GM12878 (cell line): Measurements from ENCODE around the gene CACNA1S. TPM values are rescaled to one million over a fixed set of nuclear protein-coding genes. Genes with fewer than 3 reads are reported as not detected.

Experiments used
- ATAC-seq: fragments of 200-7000 bp; cut with Tn5 transposase; 3 replicates; pipeline ENCODE4 v1.9.1; 2020; ENCODE audit warnings: mild to moderate bottlenecking, moderate library complexity
- BruUV-seq: library from RNA; stranded (reverse); fragments of 400-500 nt; replicated peaks from 2 replicates; lab custom pipeline; 2021; lab: Mats Ljungman, UMichigan
- CTCF ChIA-PET: fragments of 300-600 bp; sonication (Branson Sonifier 250); formaldehyde crosslinking; extraction: SDS; loops from one replicate; lab custom pipeline; 2021; ENCODE audit warnings: inconsistent platforms; lab: Yijun Ruan, JAX
- POLR2A ChIA-PET: fragments of 350-600 bp; formaldehyde crosslinking; extraction: SDS; loops from one replicate; lab custom pipeline; 2021; ENCODE audit warnings: inconsistent platforms; lab: Charles Lee
- RAD21 ChIA-PET: fragments of 300-600 bp; sonication (Branson Sonifier 250); formaldehyde crosslinking; loops from one replicate; lab custom pipeline; 2023; ENCODE audit warnings: antibody characterized with exemption; ENCODE audit not compliant: unreplicated experiment; lab: Charles Lee
- SMC1A ChIA-PET: fragments of 300-600 bp; sonication (Branson Sonifier 250); formaldehyde crosslinking; loops from one replicate; lab custom pipeline; 2023; ENCODE audit not compliant: unreplicated experiment, uncharacterized antibody; lab: Charles Lee
- DNase-seq: peaks from one replicate; pipeline ENCODE4 v3.0.0-alpha.2; 2011; ENCODE audit warnings: low read depth, low spot score
- FAIRE-seq: peaks from 3 replicates; lab custom pipeline; 2011; peaks lifted over from hg19 to GRCh38; lab: Jason Lieb, UNC
- H2AFZ ChIP-seq: 2 replicates; pipeline ENCODE4 v1.6.0; 2011; ENCODE audit warnings: low read depth, low read length, control low read depth; ENCODE audit not compliant: control insufficient read depth
- H3K27ac ChIP-seq: 2 replicates; pipeline ENCODE4 v1.5.1; 2011; ENCODE audit warnings: control low read depth; ENCODE audit not compliant: control insufficient read depth, insufficient read depth
- H3K27me3 ChIP-seq, 2 experiments: replicated peaks in 1 of 2; 2 replicates each; pipeline versions ENCODE4 v1.6.0 to v1.6.1; 2011; ENCODE audit warnings: low read length in 1 of 2; ENCODE audit not compliant: control insufficient read depth in 2 of 2, insufficient read depth in 2 of 2
- H3K36me3 ChIP-seq, 2 experiments: 2 replicates each; pipeline ENCODE4 v1.5.1; 2011; ENCODE audit warnings: low read length in 1 of 2; ENCODE audit not compliant: control insufficient read depth in 2 of 2, insufficient read depth in 2 of 2
- H3K4me1 ChIP-seq: 2 replicates; pipeline ENCODE4 v1.6.1; 2011; ENCODE audit warnings: mild to moderate bottlenecking, low read length, moderate library complexity, mixed read lengths; ENCODE audit not compliant: control insufficient read depth, insufficient read depth
- H3K4me2 ChIP-seq: 2 replicates; pipeline ENCODE4 v1.6.0; 2011; ENCODE audit warnings: control low read depth; ENCODE audit not compliant: control insufficient read depth, insufficient read depth
- H3K4me3 ChIP-seq: fragments of 200-600 bp; sonication (generic); 2 replicates; pipeline ENCODE4 v1.5.1; 2016
- H3K79me2 ChIP-seq: 2 replicates; pipeline ENCODE4 v1.6.0; 2011; ENCODE audit warnings: low read length; ENCODE audit not compliant: control insufficient read depth, insufficient read depth
- H3K9ac ChIP-seq: 2 replicates; pipeline ENCODE4 v1.8.0; 2011; ENCODE audit warnings: low read length, control low read depth, mixed read lengths; ENCODE audit not compliant: control insufficient read depth, insufficient read depth
- H3K9me3 ChIP-seq: replicated peaks from 3 replicates; pipeline ENCODE4 v1.5.1; 2011; ENCODE audit warnings: mild to moderate bottlenecking, low read length; ENCODE audit not compliant: control insufficient read depth, insufficient read depth
- H4K20me1 ChIP-seq: 2 replicates; pipeline ENCODE4 v1.6.0; 2011; ENCODE audit not compliant: control insufficient read depth, insufficient read depth
- ATF7 ChIP-seq: fragments of 450-650 bp; IDR thresholded peaks from 2 replicates; pipeline ENCODE4 v1.6.1; 2016; ENCODE audit warnings: low read depth, mild to moderate bottlenecking
- FOS ChIP-seq: IDR thresholded peaks from 3 replicates; pipeline ENCODE4 v1.6.1; 2011; ENCODE audit warnings: borderline replicate concordance; ENCODE audit not compliant: insufficient read length; ENCODE audit errors: extremely low read depth
- FOXK2 ChIP-seq: fragments of 450-650 bp; IDR thresholded peaks from 2 replicates; pipeline ENCODE4 v1.6.1; 2017; ENCODE audit warnings: mild to moderate bottlenecking, moderate library complexity
- GABPA ChIP-seq: IDR thresholded peaks from 2 replicates; pipeline ENCODE4 v1.6.1; 2014; ENCODE audit warnings: antibody characterized with exemption, low read depth, mild to moderate bottlenecking, inconsistent platforms
- HCFC1 ChIP-seq: fragments of 150-350 bp; IDR thresholded peaks from 2 replicates; pipeline ENCODE4 v1.6.1; 2014; ENCODE audit warnings: low read length
- PML ChIP-seq: IDR thresholded peaks from 2 replicates; pipeline ENCODE4 v1.6.1; 2012; ENCODE audit warnings: low read length, inconsistent platforms
- RELA ChIP-seq: fragments of 450-650 bp; IDR thresholded peaks from 2 replicates; pipeline ENCODE4 v1.8.0; 2014; ENCODE audit warnings: borderline replicate concordance; ENCODE audit not compliant: partially characterized antibody
- SMAD5 ChIP-seq: IDR thresholded peaks from 2 replicates; pipeline ENCODE4 v1.6.1; 2016; ENCODE audit warnings: antibody characterized with exemption, low read depth
- SREBF2 ChIP-seq: IDR thresholded peaks from 2 replicates; pipeline ENCODE4 v1.6.1; 2012; ENCODE audit warnings: mild to moderate bottlenecking, low read length
- SUPT20H ChIP-seq: IDR thresholded peaks from 2 replicates; pipeline ENCODE4 v1.6.1; 2011; ENCODE audit warnings: low read depth, mild to moderate bottlenecking, low read length, moderate library complexity, borderline replicate concordance; ENCODE audit not compliant: control insufficient read depth
- ZBED1 ChIP-seq: IDR thresholded peaks from 2 replicates; pipeline ENCODE4 v1.6.1; 2016; ENCODE audit warnings: borderline replicate concordance
- WGBS: methylation state at CpG from one replicate; pipeline ENCODE4 v1.1.6; 2016; ENCODE audit warnings: low lambda C conversion rate; ENCODE audit not compliant: insufficient replicate concordance, insufficient coverage; ENCODE audit errors: missing lambda C conversion rate; 5-methylcytosine and 5-hydroxymethylcytosine counted together
- in situ Hi-C: fragments of 300-500 bp; cut with MboI; formaldehyde crosslinking; loops from 9 replicates; pipeline ENCODE4 v1.14.3; 2018; ENCODE audit warnings: mixed read lengths
- intact Hi-C: fragments of 100-400 bp; cut with micrococcal nuclease; formaldehyde crosslinking; loops from one replicate; pipeline ENCODE4 v1.14.2; 2022; ENCODE audit not compliant: unreplicated experiment
- polyA plus RNA-seq, 11 experiments: library from polyadenylated mRNA; depleted of rRNA in 4 of 11; unstranded in 6 of 11; stranded (reverse) in 5 of 11; fragments of >200 nt; fragmentation: Nextera tagmentation in 4 of 11; fragmentation: Illumina TruSeq in 1 of 11; extraction: Ambion mirVana in 4 of 11; extraction: Trizol in 1 of 11; gene quantifications; 1 replicate in 1 of 11; 2 replicates in 10 of 11; pipeline versions ENCODE4 v1.2.1 to v1.2.3, GENCODE V29; 2011 to 2016; ENCODE audit warnings: inconsistent platforms in 2 of 11, missing spikeins in 2 of 11, low read depth in 1 of 11
- total RNA-seq, 4 experiments: library from RNA; depleted of rRNA in 3 of 4; stranded (reverse); fragments of >200 nt in 3 of 4; fragmentation: Illumina TruSeq in 1 of 4; extraction: Trizol in 1 of 4; gene quantifications; 2 replicates each; pipeline versions ENCODE4 v1.2.1 to v1.2.3, GENCODE V29; 2013 to 2021
- TF ChIP-seq, protein P1 (sequence below): IDR thresholded peaks from 2 replicates; pipeline ENCODE4 v1.6.1; 2012; ENCODE audit warnings: low read depth, low read length, improper control_type of control experiment
- TF ChIP-seq, protein P2 (sequence below), 3 experiments: IDR thresholded peaks in 2 of 3; conservative IDR thresholded peaks in 1 of 3; 2 replicates each; pipeline ENCODE4 v1.5.1; 2011; ENCODE audit warnings: low read depth in 3 of 3, low read length in 3 of 3, mild to moderate bottlenecking in 3 of 3, control low read depth in 2 of 3, moderate library complexity in 2 of 3, inconsistent platforms in 1 of 3, mixed read lengths in 1 of 3; ENCODE audit not compliant: control insufficient read depth in 2 of 3, insufficient read depth in 1 of 3; ENCODE audit errors: extremely low read depth in 1 of 3

The CACNA1S gene
- total and polyA plus RNA-seq, 10 of the 15 experiments (the other 5 are each of a cell fraction or from before 2014, with no cell fraction given), result under 0.01 to 0.04 (median 0.02) TPM; not detected in 6

DNA sequence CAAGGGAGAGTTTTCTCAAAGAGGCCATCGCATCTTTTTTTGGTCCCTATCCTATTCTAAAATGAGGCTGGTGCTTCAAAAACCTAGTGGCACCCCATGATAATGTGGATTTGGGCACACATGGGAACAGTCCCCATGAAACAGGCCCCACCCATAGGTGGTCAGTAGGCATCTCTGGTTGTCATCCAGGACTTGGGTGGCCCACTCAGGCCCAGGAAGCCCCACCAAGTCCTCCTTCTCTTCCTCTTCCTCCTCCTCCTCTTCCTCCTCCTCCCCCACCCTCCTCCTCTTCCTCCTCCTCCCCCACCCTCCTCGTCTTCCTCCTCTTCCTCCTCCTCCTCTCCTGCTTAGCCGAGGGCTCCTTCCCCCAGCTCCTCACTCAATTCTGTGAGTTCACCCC lies 554 bp downstream of the CACNA1S start:
- no peaks in the 10 kb centered on the region for H4K20me1 ChIP-seq
- ChIA-PET RAD21 (no interaction called here), SMC1A (no interaction called here), POLR2A (no interaction called here), CTCF (interaction anchor here (1.0 kb wide), 1 partner anchor 140 kb away, joined by 4 read pairs; no protein-coding TSS in a partner anchor)
- no peak overlapping the region for H3K4me3 ChIP-seq
- H3K27me3 ChIP-seq, result peaks cover 0 to 8% of the 10 kb centered on the region in 2 experiments; a peak in 2 of 4 replicates
- no peak overlapping the region for H3K4me2 ChIP-seq
- in situ Hi-C loops (no loop called here), intact Hi-C loops (loop anchor here (10.0 kb wide), 1 partner anchor 557 kb away; no protein-coding TSS in a partner anchor)
- no TSS peak for BruUV-seq
- WGBS, result 100% methylated on average over 1 of the region's 3 CpGs
- no peak for ATAC-seq
- no peaks in the 10 kb centered on the region for H3K36me3 ChIP-seq
- H3K9me3 ChIP-seq, result no peaks in the 10 kb centered on the region
- no peak overlapping the region for H3K27ac ChIP-seq
- TF ChIP-seq SMAD5 (no peak), FOXK2 (no peak), GABPA (no peak), RELA (no peak)
- H2AFZ ChIP-seq, result no peak overlapping the region
- no peaks in the 10 kb centered on the region for H3K79me2 ChIP-seq
- no peak for DNase-seq
- no peaks in the 10 kb centered on the region for H3K4me1 ChIP-seq
- FAIRE-seq, result no peak
- H3K9ac ChIP-seq, result no peak overlapping the region

DNA sequence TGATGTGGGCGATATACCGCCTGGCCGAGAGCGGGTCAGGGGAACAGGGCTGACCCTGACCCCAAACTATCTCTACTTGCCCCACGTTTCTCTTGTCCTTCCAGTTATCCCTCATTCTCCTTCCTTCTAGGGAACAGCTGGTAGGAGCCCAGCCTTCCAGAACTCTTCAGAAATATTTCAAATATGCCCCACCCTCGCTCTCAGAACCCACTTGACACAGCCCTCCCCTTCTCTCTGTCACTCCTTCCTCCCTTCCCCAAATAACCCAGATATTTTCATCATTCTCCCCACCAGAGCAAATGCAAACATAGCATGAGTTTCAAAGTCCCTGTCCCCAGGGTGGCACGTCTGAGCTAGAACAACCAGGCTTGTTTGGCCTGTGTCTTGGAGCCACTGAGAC lies 1.1 kb downstream of the CACNA1S start:
- FAIRE-seq (no peak), DNase-seq (no peak), ATAC-seq (no peak)
- H3K9ac ChIP-seq, result no peak overlapping the region
- H3K4me3 ChIP-seq, result no peak overlapping the region
- SMC1A ChIA-PET, result no interaction called here
- no peak overlapping the region for H3K4me2 ChIP-seq
- H3K9me3 ChIP-seq, result no peaks in the 10 kb centered on the region
- no TSS peak for BruUV-seq
- POLR2A ChIA-PET, result no interaction called here
- intact Hi-C loops (loop anchor here (10.0 kb wide), 1 partner anchor 556 kb away; no protein-coding TSS in a partner anchor), in situ Hi-C loops (no loop called here)
- RAD21 ChIA-PET, result no interaction called here
- H3K27me3 ChIP-seq, result peaks cover 0 to 6% of the 10 kb centered on the region in 2 experiments; a peak in 2 of 4 replicates
- H3K79me2 ChIP-seq, result no peaks in the 10 kb centered on the region
- no peak overlapping the region for H3K27ac ChIP-seq
- no peaks in the 10 kb centered on the region for H4K20me1 ChIP-seq
- no peaks in the 10 kb centered on the region for H3K36me3 ChIP-seq
- no peaks in the 10 kb centered on the region for H3K4me1 ChIP-seq
- WGBS, result 37% methylated on average over 7 of the region's 7 CpGs
- CTCF ChIA-PET, result interaction anchor here (1.0 kb wide), 1 partner anchor 139 kb away, joined by 4 read pairs; no protein-coding TSS in a partner anchor
- no peak overlapping the region for H2AFZ ChIP-seq
- TF ChIP-seq, protein P1, sequence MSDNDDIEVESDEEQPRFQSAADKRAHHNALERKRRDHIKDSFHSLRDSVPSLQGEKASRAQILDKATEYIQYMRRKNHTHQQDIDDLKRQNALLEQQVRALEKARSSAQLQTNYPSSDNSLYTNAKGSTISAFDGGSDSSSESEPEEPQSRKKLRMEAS, result no peak
- TF ChIP-seq SREBF2, result no peak
- no peak for TF ChIP-seq HCFC1
- no peak for TF ChIP-seq SUPT20H
- no peak for TF ChIP-seq FOS
- TF ChIP-seq ATF7, result no peak
- TF ChIP-seq, protein P2, sequence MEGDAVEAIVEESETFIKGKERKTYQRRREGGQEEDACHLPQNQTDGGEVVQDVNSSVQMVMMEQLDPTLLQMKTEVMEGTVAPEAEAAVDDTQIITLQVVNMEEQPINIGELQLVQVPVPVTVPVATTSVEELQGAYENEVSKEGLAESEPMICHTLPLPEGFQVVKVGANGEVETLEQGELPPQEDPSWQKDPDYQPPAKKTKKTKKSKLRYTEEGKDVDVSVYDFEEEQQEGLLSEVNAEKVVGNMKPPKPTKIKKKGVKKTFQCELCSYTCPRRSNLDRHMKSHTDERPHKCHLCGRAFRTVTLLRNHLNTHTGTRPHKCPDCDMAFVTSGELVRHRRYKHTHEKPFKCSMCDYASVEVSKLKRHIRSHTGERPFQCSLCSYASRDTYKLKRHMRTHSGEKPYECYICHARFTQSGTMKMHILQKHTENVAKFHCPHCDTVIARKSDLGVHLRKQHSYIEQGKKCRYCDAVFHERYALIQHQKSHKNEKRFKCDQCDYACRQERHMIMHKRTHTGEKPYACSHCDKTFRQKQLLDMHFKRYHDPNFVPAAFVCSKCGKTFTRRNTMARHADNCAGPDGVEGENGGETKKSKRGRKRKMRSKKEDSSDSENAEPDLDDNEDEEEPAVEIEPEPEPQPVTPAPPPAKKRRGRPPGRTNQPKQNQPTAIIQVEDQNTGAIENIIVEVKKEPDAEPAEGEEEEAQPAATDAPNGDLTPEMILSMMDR (IDR thresholded peaks at IDR 0.05 in 2 of 3, conservative IDR thresholded peaks at IDR 0.05 in 1 of 3; ENCODE audit: control insufficient read depth in 2 of 3, extremely low read depth in 1 of 3, insufficient read depth in 1 of 3, low read depth in 3 of 3, low read length in 3 of 3), result no peak
- TF ChIP-seq PML, result no peak
- TF ChIP-seq ZBED1, result no peak
